Upper lobe of right lung (tissue), 1 donor: ENCODE measurements around the gene SNAPC4. TPM values are rescaled to one million over a fixed set of nuclear protein-coding genes. Genes with fewer than 3 reads are reported as not detected.

ENCODE experiments used
- ATAC-seq: fragments of 200-7000 bp; cut with Tn5 transposase; one replicate; pipeline ENCODE4 v1.9.1; 2020; ENCODE audit warnings: mild to moderate bottlenecking, moderate library complexity
- DNase-seq: peaks from one replicate; pipeline ENCODE4 v3.0.0-alpha.2; 2020
- H3K27ac ChIP-seq: fragments of 200-600 bp; one replicate; pipeline ENCODE4 v1.8.0; 2022
- H3K27me3 ChIP-seq: fragments of 200-600 bp; one replicate; pipeline ENCODE4 v1.8.0; 2022; ENCODE audit warnings: mild to moderate bottlenecking
- H3K36me3 ChIP-seq: fragments of 200-600 bp; one replicate; pipeline ENCODE4 v1.8.0; 2022
- H3K4me1 ChIP-seq: fragments of 200-600 bp; one replicate; pipeline ENCODE4 v1.8.0; 2022
- H3K4me3 ChIP-seq: fragments of 200-600 bp; one replicate; pipeline ENCODE4 v1.8.0; 2022; ENCODE audit warnings: mild to moderate bottlenecking
- H3K9me3 ChIP-seq: fragments of 200-600 bp; one replicate; pipeline ENCODE4 v1.8.0; 2022
- CTCF ChIP-seq: fragments of 200-600 bp; IDR thresholded peaks from one replicate; pipeline ENCODE4 v1.8.0; 2022; ENCODE audit warnings: antibody characterized with exemption
- intact Hi-C: fragments of 100-400 bp; cut with DNase I; formaldehyde crosslinking; loops from one replicate; pipeline ENCODE4 v1.11.0; 2022
- total RNA-seq: library from RNA; stranded (reverse); fragmentation: NEBNext Ultra II Directional; extraction: Animal tissue kit (Norgen Biotek cat#: 25700); gene quantifications from one replicate; pipeline ENCODE4 v1.2.1, GENCODE V29; 2021
- donor health status: DM: no; HTN: yes; CAD: no; lungs with severe emphysema.

The SNAPC4 gene
- total RNA-seq, 1 donor from 2014 or later, result 7.2 TPM

DNA sequence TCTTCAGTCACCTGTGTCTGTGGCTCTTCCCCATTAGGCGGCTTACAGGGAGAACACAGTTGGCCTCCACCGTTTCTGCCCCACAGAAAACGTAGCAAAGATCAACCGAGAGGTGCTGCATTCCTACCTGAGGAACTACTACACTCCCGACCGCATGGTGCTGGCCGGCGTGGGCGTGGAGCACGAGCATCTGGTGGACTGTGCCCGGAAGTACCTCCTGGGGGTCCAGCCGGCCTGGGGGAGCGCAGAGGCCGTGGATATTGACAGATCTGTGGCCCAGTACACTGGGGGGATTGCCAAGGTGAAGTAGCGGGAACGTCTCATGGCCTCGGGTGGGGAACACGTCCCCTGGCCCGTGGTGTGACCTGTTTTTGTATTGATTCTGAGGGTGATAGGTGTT is 16.9 kb upstream of the SNAPC4 start:
- H3K4me1 ChIP-seq, result peaks cover 2% of the 10 kb centered on the region
- no peaks in the 10 kb centered on the region for H3K27me3 ChIP-seq
- peaks cover 99% of the 10 kb centered on the region for H3K36me3 ChIP-seq
- DNase-seq (no peak), ATAC-seq (no peak)
- no peaks in the 10 kb centered on the region for H3K9me3 ChIP-seq
- intact Hi-C loops, result no loop called here
- no peak for TF ChIP-seq CTCF
- no peak overlapping the region for H3K27ac ChIP-seq
- no peak overlapping the region for H3K4me3 ChIP-seq

DNA sequence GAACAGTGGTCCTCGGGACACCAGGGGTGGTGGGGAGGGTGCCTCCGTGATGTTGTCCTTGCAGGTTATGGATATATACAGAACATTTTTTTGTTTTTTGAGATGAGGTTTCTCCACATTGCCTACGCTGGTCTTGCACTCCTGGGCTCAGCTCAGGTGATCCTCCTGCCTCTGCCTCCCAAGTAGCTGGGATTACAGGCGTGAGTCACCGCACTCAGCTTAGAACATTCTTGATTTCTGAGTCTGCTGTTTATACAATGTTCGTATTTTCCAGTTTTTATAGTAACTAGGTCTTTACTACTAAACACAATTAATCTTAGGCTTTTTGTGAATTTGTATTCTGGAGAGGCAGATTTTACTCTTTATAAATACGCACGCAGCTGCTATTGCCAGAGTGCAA is 16.5 kb upstream of the SNAPC4 start:
- Histone ChIP-seq H3K4me3 (no peak overlapping the region), H3K27ac (no peak overlapping the region), H3K4me1 (peaks cover 6% of the 10 kb centered on the region), H3K27me3 (no peaks in the 10 kb centered on the region), H3K9me3 (no peaks in the 10 kb centered on the region), H3K36me3 (peaks cover 96% of the 10 kb centered on the region)
- DNase-seq (no peak), ATAC-seq (no peak)
- TF ChIP-seq CTCF, result no peak
- intact Hi-C loops, result no loop called here

DNA sequence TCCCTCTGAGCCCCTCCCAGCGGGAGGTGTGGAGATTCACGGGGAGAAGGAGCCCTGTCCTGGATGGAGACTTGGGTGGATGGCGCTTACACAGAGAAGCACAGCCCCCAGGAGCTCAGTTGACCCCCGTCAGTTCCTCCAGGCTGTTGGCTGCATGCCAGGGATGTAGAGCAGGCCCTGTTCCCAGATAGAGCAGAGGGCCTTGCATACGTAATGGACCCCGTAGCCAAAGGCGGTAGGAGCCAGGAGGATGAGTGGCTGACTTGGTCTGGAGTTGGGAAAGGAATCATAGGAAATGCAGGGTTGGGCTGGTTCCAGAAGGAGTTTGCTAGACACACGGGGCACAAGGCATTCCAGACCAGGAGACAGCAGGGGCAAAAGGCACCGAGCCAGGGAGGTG is 13.0 kb upstream of the SNAPC4 start:
- DNase-seq (no peak), ATAC-seq (no peak)
- H3K4me1 ChIP-seq, result peaks cover 21% of the 10 kb centered on the region
- no peak for TF ChIP-seq CTCF
- H3K27me3 ChIP-seq, result no peaks in the 10 kb centered on the region
- H3K9me3 ChIP-seq, result no peaks in the 10 kb centered on the region
- intact Hi-C loops, result no loop called here
- peaks cover 62% of the 10 kb centered on the region for H3K36me3 ChIP-seq
- H3K27ac ChIP-seq, result no peak overlapping the region
- H3K4me3 ChIP-seq, result no peak overlapping the region

DNA sequence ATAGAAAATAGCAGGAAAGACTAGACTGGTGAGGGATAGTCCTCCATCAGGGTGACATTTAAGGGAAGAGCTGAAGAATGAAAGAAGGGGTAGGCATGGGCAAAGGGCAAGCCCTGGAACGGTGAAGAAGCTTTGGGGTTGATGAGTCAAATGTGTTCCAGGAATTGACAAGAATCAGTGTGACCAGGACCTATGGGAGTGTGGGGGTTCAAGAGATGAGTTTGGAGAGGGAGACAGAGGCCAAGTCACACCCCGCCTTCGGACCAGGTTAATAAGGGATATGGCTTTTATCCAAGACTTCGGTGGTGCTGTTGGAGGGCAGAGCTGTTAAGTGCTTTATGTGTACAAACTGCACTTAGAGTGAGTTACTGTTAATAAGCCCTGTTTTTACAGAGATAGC is 11.4 kb upstream of the SNAPC4 start:
- Histone ChIP-seq H3K36me3 (peaks cover 59% of the 10 kb centered on the region), H3K27me3 (no peaks in the 10 kb centered on the region), H3K9me3 (no peaks in the 10 kb centered on the region), H3K27ac (no peak overlapping the region), H3K4me3 (peak overlapping the region; percentile 98), H3K4me1 (peaks cover 21% of the 10 kb centered on the region)
- ATAC-seq (no peak), DNase-seq (no peak)
- intact Hi-C loops, result no loop called here
- no peak for TF ChIP-seq CTCF

GRCh38 chr9:136410500-136411287 is 10.7 kb upstream of the SNAPC4 start, which contains the start of the genes ENTR1 and PMPCA:
Gene ENTR1 (minus strand): TSS chr9:136410614. CDS start chr9:136410397, 217 bp downstream.
Gene PMPCA (plus strand): TSS chr9:136410658. CDS start chr9:136410669, 11 bp downstream.
- H3K4me1 ChIP-seq, result peaks cover 21% of the 10 kb centered on the region
- DNase-seq, result peak; percentile 96
- peak within 1 kb of the TSS; percentile 98 for H3K4me3 ChIP-seq
- H3K36me3 ChIP-seq, result peaks cover 57% of the 10 kb centered on the region
- H3K27me3 ChIP-seq, result no peaks in the 10 kb centered on the region
- H3K27ac ChIP-seq, result peak within 1 kb of the TSS; percentile 91
- no peaks in the 10 kb centered on the region for H3K9me3 ChIP-seq
- intact Hi-C loops, result no loop called here
- no peak for TF ChIP-seq CTCF
- ATAC-seq, result peak; percentile 93
